ENCODE measurements around the gene TOMM70. TPM values are rescaled to one million over a fixed set of nuclear protein-coding genes. Genes with fewer than 3 reads are reported as not detected.
"Not testable (repeated sequence)": the region's sequence is repeated elsewhere in the genome, so short reads cannot be mapped to it uniquely, and the experiment has no call there.

The TOMM70 gene
- total and polyA plus RNA-seq, 8 donors: 8.4 to 26.3 (median 17.9) TPM

DNA sequence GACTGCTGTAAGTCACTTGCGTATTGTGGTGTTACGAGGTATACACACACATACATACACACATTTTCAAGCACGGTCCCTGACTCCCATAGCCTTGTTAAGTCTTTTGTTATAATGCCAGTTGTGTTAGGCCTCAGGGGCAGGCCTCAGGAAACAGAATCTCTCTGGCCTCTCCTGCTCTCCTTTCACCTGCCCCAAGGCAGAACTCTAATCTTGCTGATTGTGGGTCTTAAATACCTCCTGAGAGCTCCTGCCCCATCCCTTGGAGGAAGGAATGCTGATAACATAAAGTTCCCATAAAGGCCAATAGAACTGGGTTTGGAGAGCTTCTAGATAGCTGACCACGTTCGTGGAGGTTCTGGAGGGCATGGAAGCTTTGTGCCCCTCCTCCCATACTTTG, 70.2 kb downstream of the TOMM70 start:
- 94 to 97% methylated on average over 5 of the region's 5 CpGs for WGBS, 2 donors
- no peak for ATAC-seq
- no peak overlapping the region for H3K4me3 ChIP-seq
- no peak for DNase-seq
- TF ChIP-seq, protein P1, sequence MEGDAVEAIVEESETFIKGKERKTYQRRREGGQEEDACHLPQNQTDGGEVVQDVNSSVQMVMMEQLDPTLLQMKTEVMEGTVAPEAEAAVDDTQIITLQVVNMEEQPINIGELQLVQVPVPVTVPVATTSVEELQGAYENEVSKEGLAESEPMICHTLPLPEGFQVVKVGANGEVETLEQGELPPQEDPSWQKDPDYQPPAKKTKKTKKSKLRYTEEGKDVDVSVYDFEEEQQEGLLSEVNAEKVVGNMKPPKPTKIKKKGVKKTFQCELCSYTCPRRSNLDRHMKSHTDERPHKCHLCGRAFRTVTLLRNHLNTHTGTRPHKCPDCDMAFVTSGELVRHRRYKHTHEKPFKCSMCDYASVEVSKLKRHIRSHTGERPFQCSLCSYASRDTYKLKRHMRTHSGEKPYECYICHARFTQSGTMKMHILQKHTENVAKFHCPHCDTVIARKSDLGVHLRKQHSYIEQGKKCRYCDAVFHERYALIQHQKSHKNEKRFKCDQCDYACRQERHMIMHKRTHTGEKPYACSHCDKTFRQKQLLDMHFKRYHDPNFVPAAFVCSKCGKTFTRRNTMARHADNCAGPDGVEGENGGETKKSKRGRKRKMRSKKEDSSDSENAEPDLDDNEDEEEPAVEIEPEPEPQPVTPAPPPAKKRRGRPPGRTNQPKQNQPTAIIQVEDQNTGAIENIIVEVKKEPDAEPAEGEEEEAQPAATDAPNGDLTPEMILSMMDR (IDR thresholded peaks at IDR 0.05): no peak
- no peak overlapping the region for H3K27ac ChIP-seq
- H3K27me3 ChIP-seq: no peaks in the 10 kb centered on the region
- H3K4me1 ChIP-seq: peaks cover 0 to 8% (median 6%) of the 10 kb centered on the region in 3 donors
- H3K9me3 ChIP-seq: no peaks in the 10 kb centered on the region
- FAIRE-seq: no peak
- H3K36me3 ChIP-seq: no peaks in the 10 kb centered on the region
- intact Hi-C loops (cut with DNase I): no loop called here

DNA sequence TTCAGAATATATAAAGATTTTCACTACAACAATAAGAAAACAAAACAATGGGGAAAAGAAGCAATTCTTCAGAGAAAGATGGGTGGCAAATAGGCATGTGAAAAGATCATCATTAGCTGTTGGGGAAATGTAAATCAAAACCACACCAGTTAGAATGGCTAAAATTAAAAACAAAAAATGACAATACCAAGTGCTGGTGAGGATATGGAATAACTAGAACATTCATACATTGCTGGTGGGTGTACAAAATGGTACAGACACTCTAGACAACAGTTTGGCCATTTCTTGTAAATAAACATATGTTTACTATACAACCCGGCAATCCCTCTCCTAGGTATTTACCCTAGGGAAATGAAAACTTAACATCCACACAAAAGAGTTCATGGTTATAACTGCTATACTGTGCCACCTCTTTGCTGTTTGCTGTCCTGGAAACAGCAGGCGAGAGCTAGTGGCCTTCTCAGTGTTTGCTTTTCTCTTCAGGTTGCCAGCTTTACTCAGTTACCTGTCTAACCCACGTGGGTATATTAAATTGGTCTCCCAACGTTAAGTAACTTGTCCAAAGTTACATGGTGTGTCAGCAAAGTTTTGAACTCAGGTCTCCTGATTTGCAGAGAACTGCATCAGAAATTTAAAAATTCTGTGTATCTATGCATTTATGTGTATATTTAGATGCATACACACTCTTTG, 70.9 kb downstream of the TOMM70 start:
- no peaks in the 10 kb centered on the region for H3K27me3 ChIP-seq
- peak; percentile 36 to 64 (median 50) for ATAC-seq
- peaks cover 0 to 3% (median 0%) of the 10 kb centered on the region in 3 donors for H3K36me3 ChIP-seq
- H3K27ac ChIP-seq: no peak overlapping the region
- intact Hi-C loops (cut with DNase I): no loop called here
- DNase-seq: peak in 2 of 6 donors; percentile 26 to 35
- FAIRE-seq: no peak
- 20 to 22% methylated on average over 4 of the region's 4 CpGs for WGBS, 2 donors
- TF ChIP-seq, protein P1 (IDR thresholded peaks at IDR 0.05): no peak
- no peak overlapping the region for H3K4me3 ChIP-seq
- no peaks in the 10 kb centered on the region for H3K9me3 ChIP-seq
- H3K4me1 ChIP-seq: peaks cover 0 to 4% (median 0%) of the 10 kb centered on the region in 3 donors

DNA sequence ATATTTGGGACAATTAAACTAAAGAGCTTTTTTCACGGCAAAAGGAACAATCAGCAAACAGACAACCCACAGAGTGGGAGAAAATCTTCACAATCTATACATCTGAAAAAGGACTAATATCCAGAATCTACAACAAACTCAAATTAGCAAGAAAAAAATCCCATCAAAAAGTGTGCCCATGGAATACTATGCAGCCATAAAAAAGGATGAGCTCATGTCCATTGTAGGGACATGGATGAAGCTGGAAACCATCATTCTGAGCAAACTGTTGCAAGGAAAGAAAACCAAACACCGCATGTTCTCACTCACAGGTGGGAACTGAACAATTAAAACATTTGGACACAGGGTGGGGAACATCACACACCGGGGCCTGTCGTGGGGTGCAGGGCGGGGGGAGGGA, 73.5 kb downstream of the TOMM70 start:
- WGBS, 2 donors: 94 to 98% methylated on average over 5 of the region's 5 CpGs
- FAIRE-seq; H3K27me3 ChIP-seq; H3K4me3 ChIP-seq; H3K27ac ChIP-seq; DNase-seq; H3K9me3 ChIP-seq; ATAC-seq; intact Hi-C loops (cut with DNase I); H3K36me3 ChIP-seq; H3K4me1 ChIP-seq: not testable (repeated sequence)

DNA sequence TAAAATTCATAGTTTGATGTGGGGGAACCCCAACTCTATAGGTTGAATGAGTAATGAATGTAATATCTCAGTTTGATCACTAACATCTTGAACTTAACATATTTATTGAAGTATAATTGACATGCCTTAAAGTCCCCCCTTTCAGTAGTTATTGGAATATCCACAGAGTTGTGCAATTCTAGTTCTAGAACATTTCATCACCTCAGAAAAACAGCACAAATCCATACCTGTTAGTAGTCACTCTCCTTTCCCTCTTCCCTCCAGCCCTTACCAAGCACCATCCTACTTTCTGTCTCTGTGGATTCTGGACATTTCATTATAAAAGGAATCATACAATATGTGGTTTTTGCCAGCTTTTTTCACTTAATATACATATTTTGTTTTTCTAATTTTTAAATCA, 75.1 kb downstream of the TOMM70 start:
- intact Hi-C loops (cut with DNase I): no loop called here
- ATAC-seq (no peak), FAIRE-seq (no peak)

DNA sequence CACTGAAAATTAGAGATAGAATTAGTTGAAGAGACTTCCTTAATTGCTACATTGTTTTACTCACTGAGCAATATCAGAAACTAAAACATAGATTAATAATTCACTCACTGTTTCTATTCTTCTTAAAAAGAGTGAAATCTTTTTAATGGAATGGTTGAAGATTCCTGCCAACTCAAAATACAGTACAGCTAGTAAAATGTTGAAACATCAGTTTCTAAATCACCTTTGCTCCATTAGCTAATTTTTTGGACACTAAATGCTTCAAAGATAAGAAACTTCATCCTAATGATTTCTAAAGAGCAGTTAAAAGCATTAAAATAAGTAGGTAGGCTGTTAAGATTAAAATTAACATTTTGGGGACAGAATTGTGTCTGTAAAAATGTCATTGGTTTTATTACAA, 76.8 kb downstream of the TOMM70 start:
- H3K9me3 ChIP-seq: no peaks in the 10 kb centered on the region
- ATAC-seq (no peak), DNase-seq (no peak), FAIRE-seq (no peak)
- H3K4me3 ChIP-seq: no peak overlapping the region
- H3K27me3 ChIP-seq: no peaks in the 10 kb centered on the region
- no peaks in the 10 kb centered on the region for H3K4me1 ChIP-seq
- H3K27ac ChIP-seq: no peak overlapping the region
- peaks cover 0 to 25% (median 0%) of the 10 kb centered on the region in 3 donors for H3K36me3 ChIP-seq
- intact Hi-C loops (cut with DNase I): no loop called here
- TF ChIP-seq, protein P1 (IDR thresholded peaks at IDR 0.05): no peak

More for the DNA sequence above, 75.1 kb downstream of the TOMM70 start:
- Histone ChIP-seq H3K9me3 (no peaks in the 10 kb centered on the region), H3K27ac (no peak overlapping the region), H3K4me1 (no peaks in the 10 kb centered on the region), H3K27me3 (no peaks in the 10 kb centered on the region), H3K4me3 (no peak overlapping the region), H3K36me3 (peaks cover 0 to 16% (median 0%) of the 10 kb centered on the region in 3 donors)
- TF ChIP-seq, protein P1 (IDR thresholded peaks at IDR 0.05): no peak
- DNase-seq: no peak
